Astrocyte of the cerebellum (primary cell): ENCODE results near the gene VPS26C.

ENCODE experiments used
- DNase-seq: peaks from one replicate; pipeline ENCODE4 v3.0.0-alpha.2; 2011; ENCODE audit warnings: low read depth
- H3K4me3 ChIP-seq: 2 replicates; pipeline ENCODE4 v1.5.1; 2011; ENCODE audit warnings: mild to moderate bottlenecking, low read depth, low read length, moderate library complexity
- CTCF ChIP-seq: IDR thresholded peaks from 2 replicates; pipeline ENCODE4 v1.5.1; 2012; ENCODE audit warnings: low read length, low read depth, moderate library complexity, mild to moderate bottlenecking; ENCODE audit errors: missing control alignments
- in situ Hi-C: cut with HindIII; loops from 2 replicates; pipeline ENCODE4 v1.10.0; 2017; ENCODE audit warnings: low sequenced_read_pairs

The VPS26C gene

GRCh38 chr21:37196847-37197246, 70.3 kb downstream of the VPS26C start:
- TF ChIP-seq CTCF: no peak
- in situ Hi-C loops: no loop called here
- no peak overlapping the region for H3K4me3 ChIP-seq
- no peak for DNase-seq

GRCh38 chr21:37195610-37196009, 71.5 kb downstream of the VPS26C start:
- in situ Hi-C loops: no loop called here
- no peak overlapping the region for H3K4me3 ChIP-seq
- DNase-seq: no peak
- TF ChIP-seq CTCF: no peak

GRCh38 chr21:37195059-37195458, 72.1 kb downstream of the VPS26C start:
- in situ Hi-C loops: no loop called here
- TF ChIP-seq CTCF: no peak
- H3K4me3 ChIP-seq: no peak overlapping the region
- DNase-seq: no peak

- TF ChIP-seq CTCF: no peak
- no peak for DNase-seq
- H3K4me3 ChIP-seq: no peak overlapping the region
- in situ Hi-C loops: no loop called here
These were observed 73.5 kb downstream of the VPS26C start for GRCh38 chr21:37193676-37194075.

- in situ Hi-C loops: no loop called here
- no peak for TF ChIP-seq CTCF
- DNase-seq: no peak
- H3K4me3 ChIP-seq: no peak overlapping the region
These were observed 74.1 kb downstream of the VPS26C start for GRCh38 chr21:37193006-37193405.

- DNase-seq: no peak
- TF ChIP-seq CTCF: no peak
- no peak overlapping the region for H3K4me3 ChIP-seq
- in situ Hi-C loops: no loop called here
These were observed 75.1 kb downstream of the VPS26C start for GRCh38 chr21:37192019-37192418.

- in situ Hi-C loops: no loop called here
- TF ChIP-seq CTCF: no peak
- DNase-seq: no peak
- H3K4me3 ChIP-seq: no peak overlapping the region
These were observed 78.3 kb downstream of the VPS26C start for GRCh38 chr21:37188825-37189224.
